Neural cell (in vitro differentiated cells): ENCODE results near the gene PARP9. TPM values are rescaled to one million over a fixed set of nuclear protein-coding genes. Genes with fewer than 3 reads are reported as not detected.
A peak's percentile ranks its signal among the peaks of the same experiment; 100 is the strongest.

ENCODE experiments used
- H2AFZ ChIP-seq: fragments of 200-600, 300-800 bp; sonication (generic), shearing (Covaris generic); 2 replicates; pipeline ENCODE4 v1.6.0; 2014; ENCODE audit warnings: low read depth, mild to moderate bottlenecking, antibody characterized with exemption, low read length, moderate library complexity
- H3F3A ChIP-seq: fragments of 200-600 bp; shearing (Covaris generic); 2 replicates; pipeline ENCODE4 v1.6.1; 2016; ENCODE audit warnings: mild to moderate bottlenecking, moderate library complexity, mixed read lengths, antibody characterized with exemption, low read length; ENCODE audit not compliant: insufficient read depth, poor library complexity, severe bottlenecking
- H3K27ac ChIP-seq: fragments of 200-600, 300-800 bp; sonication (generic), shearing (Covaris generic); 2 replicates; pipeline ENCODE4 v1.5.1; 2014; ENCODE audit warnings: mild to moderate bottlenecking, low read length, moderate library complexity
- H3K27me3 ChIP-seq: fragments of 300-800, 200-600 bp; sonication (generic), shearing (Covaris generic); 2 replicates; pipeline ENCODE4 v1.6.0; 2014; ENCODE audit warnings: mild to moderate bottlenecking, low read depth, low read length, moderate library complexity; ENCODE audit not compliant: insufficient read depth
- H3K36me3 ChIP-seq: fragments of 300-800, 200-600 bp; sonication (generic), shearing (Covaris generic); 2 replicates; pipeline ENCODE4 v1.5.1; 2014; ENCODE audit warnings: mild to moderate bottlenecking, antibody characterized with exemption, low read length, moderate library complexity; ENCODE audit not compliant: insufficient read depth
- H3K4me2 ChIP-seq: fragments of 300-800, 200-600 bp; sonication (generic), shearing (Covaris generic); 2 replicates; pipeline ENCODE4 v1.6.0; 2014; ENCODE audit warnings: mild to moderate bottlenecking, low read length
- H3K4me3 ChIP-seq: fragments of 300-800, 200-600 bp; sonication (generic), shearing (Covaris generic); 2 replicates; pipeline ENCODE4 v1.5.1; 2014; ENCODE audit warnings: mild to moderate bottlenecking, low read length, moderate library complexity
- H3K79me2 ChIP-seq: fragments of 200-600 bp; shearing (Covaris generic); replicated peaks from 2 replicates; pipeline ENCODE4 v1.6.0; 2014; ENCODE audit warnings: mild to moderate bottlenecking, low read length, moderate library complexity; ENCODE audit not compliant: insufficient read depth
- H3K9ac ChIP-seq: fragments of 300-800, 200-600 bp; sonication (generic), shearing (Covaris generic); 2 replicates; pipeline ENCODE4 v1.6.1; 2016; ENCODE audit warnings: mild to moderate bottlenecking, low read length, mixed read lengths
- H3K9me2 ChIP-seq: fragments of 200-600 bp; shearing (Covaris generic); 2 replicates; pipeline ENCODE4 v1.6.1; 2016; ENCODE audit warnings: mild to moderate bottlenecking, low read length, mixed read lengths; ENCODE audit not compliant: insufficient read depth
- H3K9me3 ChIP-seq: fragments of 200-600, 300-800 bp; sonication (generic), shearing (Covaris generic); 2 replicates; pipeline ENCODE4 v1.6.1; 2016; ENCODE audit warnings: mild to moderate bottlenecking, mixed run types, low read length, moderate library complexity, mixed read lengths
- H4K20me1 ChIP-seq: fragments of 200-600 bp; shearing (Covaris generic); 2 replicates; pipeline ENCODE4 v1.6.1; 2016; ENCODE audit warnings: mild to moderate bottlenecking, mixed run types; ENCODE audit not compliant: insufficient read depth
- EP300 ChIP-seq: fragments of 450-650 bp; conservative IDR thresholded peaks from 2 replicates; pipeline ENCODE4 v1.6.1; 2014; ENCODE audit warnings: antibody characterized with exemption, mild to moderate bottlenecking, moderate library complexity; ENCODE audit not compliant: poor library complexity, severe bottlenecking
- EZH2 ChIP-seq: fragments of 200-600, 300-800 bp; shearing (Covaris generic), sonication (generic); IDR thresholded peaks from 2 replicates; pipeline ENCODE4 v1.6.1; 2014; ENCODE audit warnings: antibody characterized with exemption, low read length, borderline replicate concordance, mild to moderate bottlenecking; ENCODE audit not compliant: insufficient read depth, poor library complexity, severe bottlenecking
- MXI1 ChIP-seq: fragments of 450-650 bp; conservative IDR thresholded peaks from 2 replicates; pipeline ENCODE4 v1.6.1; 2014; ENCODE audit warnings: antibody characterized with exemption, mild to moderate bottlenecking; ENCODE audit not compliant: poor library complexity, severe bottlenecking
- POLR2AphosphoS5 ChIP-seq: IDR thresholded peaks from 2 replicates; pipeline ENCODE4 v1.6.1; 2012
- RAD21 ChIP-seq: fragments of 450-650 bp; conservative IDR thresholded peaks from 2 replicates; pipeline ENCODE4 v1.6.1; 2014; ENCODE audit warnings: antibody characterized with exemption, mild to moderate bottlenecking, moderate library complexity
- SMC3 ChIP-seq: fragments of 450-650 bp; conservative IDR thresholded peaks from 2 replicates; pipeline ENCODE4 v1.6.1; 2014; ENCODE audit warnings: antibody characterized with exemption, mild to moderate bottlenecking, moderate library complexity; ENCODE audit not compliant: poor library complexity
- TAF1 ChIP-seq: IDR thresholded peaks from 2 replicates; pipeline ENCODE4 v1.6.1; 2012; ENCODE audit warnings: low read depth
- polyA plus RNA-seq: library from polyadenylated mRNA; depleted of rRNA; stranded (reverse); fragments of >200 nt; gene quantifications from 2 replicates; pipeline ENCODE4 v1.2.3, GENCODE V29; 2014
- TF ChIP-seq, protein P1 (sequence below): IDR thresholded peaks from 2 replicates; pipeline ENCODE4 v1.6.1; 2012; ENCODE audit warnings: borderline replicate concordance
- TF ChIP-seq, protein P2 (sequence below): fragments of 450-650 bp; IDR thresholded peaks from 2 replicates; pipeline ENCODE4 v1.5.1; 2014; ENCODE audit warnings: antibody characterized with exemption, mild to moderate bottlenecking, moderate library complexity; ENCODE audit not compliant: poor library complexity, severe bottlenecking

Gene PARP9
- polyA plus RNA-seq, 1 donor from 2014 or later: not detected

DNA sequence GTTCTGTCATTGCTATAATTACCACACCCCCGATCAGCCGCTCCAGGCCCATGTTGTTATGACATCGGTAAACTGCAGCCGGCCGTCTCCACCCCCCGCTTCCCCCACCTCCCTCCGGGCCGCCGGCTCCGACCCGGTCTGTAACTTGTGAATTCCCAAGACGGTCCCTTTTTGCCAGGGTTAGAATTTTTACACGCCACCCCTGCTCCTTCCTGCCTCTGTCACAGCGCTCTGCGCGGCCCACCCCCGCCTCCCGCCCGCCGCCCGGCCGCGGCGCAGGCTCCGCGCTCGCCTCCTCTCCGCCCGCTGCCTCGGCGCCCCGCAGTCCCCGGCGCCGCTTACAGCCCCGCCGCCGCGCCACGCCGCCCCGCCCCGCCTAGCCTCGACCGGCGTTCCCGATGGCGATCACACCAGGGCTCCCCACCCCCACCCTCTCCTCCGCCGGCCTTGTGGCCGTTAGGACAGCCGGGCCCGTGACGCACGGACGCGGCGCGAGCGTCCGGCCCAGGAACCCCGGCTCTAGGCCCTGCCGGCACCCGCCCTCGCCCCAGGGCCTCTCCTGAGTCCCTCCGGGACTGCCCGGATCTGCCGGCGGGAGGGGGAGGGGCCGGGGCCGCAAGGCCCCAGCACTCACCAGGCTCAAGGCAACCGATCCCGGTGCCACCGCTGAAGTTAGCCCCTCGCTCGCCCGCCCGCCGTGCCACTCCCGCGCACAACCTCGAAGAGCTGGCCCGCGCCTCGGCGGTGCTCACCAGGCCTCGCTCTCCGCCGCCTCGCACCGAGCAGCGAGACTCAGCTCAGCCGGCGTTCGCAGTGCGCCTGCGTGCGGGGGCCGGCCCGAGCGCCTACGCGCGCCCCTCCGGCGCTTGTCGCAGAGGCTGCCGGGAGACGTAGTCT lies 49.7 kb downstream of the PARP9 start, which contains the start of gene KPNA1:
Gene KPNA1 (minus strand): TSS at position 817 of the 897 bp plus-strand sequence. CDS start 18,374 bp downstream, outside the sequence.
- H2AFZ ChIP-seq: peak within 1 kb of the TSS; percentile 86
- H3K9ac ChIP-seq: peak within 1 kb of the TSS; percentile 90
- TF ChIP-seq EZH2: no peak
- peak; percentile 46 for TF ChIP-seq MXI1
- TF ChIP-seq POLR2AphosphoS5: peak; percentile 99
- TF ChIP-seq, protein P1, sequence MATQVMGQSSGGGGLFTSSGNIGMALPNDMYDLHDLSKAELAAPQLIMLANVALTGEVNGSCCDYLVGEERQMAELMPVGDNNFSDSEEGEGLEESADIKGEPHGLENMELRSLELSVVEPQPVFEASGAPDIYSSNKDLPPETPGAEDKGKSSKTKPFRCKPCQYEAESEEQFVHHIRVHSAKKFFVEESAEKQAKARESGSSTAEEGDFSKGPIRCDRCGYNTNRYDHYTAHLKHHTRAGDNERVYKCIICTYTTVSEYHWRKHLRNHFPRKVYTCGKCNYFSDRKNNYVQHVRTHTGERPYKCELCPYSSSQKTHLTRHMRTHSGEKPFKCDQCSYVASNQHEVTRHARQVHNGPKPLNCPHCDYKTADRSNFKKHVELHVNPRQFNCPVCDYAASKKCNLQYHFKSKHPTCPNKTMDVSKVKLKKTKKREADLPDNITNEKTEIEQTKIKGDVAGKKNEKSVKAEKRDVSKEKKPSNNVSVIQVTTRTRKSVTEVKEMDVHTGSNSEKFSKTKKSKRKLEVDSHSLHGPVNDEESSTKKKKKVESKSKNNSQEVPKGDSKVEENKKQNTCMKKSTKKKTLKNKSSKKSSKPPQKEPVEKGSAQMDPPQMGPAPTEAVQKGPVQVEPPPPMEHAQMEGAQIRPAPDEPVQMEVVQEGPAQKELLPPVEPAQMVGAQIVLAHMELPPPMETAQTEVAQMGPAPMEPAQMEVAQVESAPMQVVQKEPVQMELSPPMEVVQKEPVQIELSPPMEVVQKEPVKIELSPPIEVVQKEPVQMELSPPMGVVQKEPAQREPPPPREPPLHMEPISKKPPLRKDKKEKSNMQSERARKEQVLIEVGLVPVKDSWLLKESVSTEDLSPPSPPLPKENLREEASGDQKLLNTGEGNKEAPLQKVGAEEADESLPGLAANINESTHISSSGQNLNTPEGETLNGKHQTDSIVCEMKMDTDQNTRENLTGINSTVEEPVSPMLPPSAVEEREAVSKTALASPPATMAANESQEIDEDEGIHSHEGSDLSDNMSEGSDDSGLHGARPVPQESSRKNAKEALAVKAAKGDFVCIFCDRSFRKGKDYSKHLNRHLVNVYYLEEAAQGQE: peak; percentile 69
- peak; percentile 73 for TF ChIP-seq TAF1
- TF ChIP-seq, protein P2, sequence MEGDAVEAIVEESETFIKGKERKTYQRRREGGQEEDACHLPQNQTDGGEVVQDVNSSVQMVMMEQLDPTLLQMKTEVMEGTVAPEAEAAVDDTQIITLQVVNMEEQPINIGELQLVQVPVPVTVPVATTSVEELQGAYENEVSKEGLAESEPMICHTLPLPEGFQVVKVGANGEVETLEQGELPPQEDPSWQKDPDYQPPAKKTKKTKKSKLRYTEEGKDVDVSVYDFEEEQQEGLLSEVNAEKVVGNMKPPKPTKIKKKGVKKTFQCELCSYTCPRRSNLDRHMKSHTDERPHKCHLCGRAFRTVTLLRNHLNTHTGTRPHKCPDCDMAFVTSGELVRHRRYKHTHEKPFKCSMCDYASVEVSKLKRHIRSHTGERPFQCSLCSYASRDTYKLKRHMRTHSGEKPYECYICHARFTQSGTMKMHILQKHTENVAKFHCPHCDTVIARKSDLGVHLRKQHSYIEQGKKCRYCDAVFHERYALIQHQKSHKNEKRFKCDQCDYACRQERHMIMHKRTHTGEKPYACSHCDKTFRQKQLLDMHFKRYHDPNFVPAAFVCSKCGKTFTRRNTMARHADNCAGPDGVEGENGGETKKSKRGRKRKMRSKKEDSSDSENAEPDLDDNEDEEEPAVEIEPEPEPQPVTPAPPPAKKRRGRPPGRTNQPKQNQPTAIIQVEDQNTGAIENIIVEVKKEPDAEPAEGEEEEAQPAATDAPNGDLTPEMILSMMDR: no peak
- TF ChIP-seq EP300: peak; percentile 51
- TF ChIP-seq SMC3: peak; percentile 21
- peak; percentile 34 for TF ChIP-seq RAD21
- H3K79me2 ChIP-seq: peaks cover 44% of the 10 kb centered on the region
- no peaks in the 10 kb centered on the region for H3K27me3 ChIP-seq
- peaks cover 5% of the 10 kb centered on the region for H3F3A ChIP-seq
- peak within 1 kb of the TSS; percentile 73 for H3K4me2 ChIP-seq
- H4K20me1 ChIP-seq: peaks cover 3% of the 10 kb centered on the region
- H3K9me3 ChIP-seq: no peaks in the 10 kb centered on the region
- peak within 1 kb of the TSS; percentile 87 for H3K4me3 ChIP-seq
- peak within 1 kb of the TSS; percentile 89 for H3K27ac ChIP-seq
- H3K9me2 ChIP-seq: no peaks in the 10 kb centered on the region
- no peaks in the 10 kb centered on the region for H3K36me3 ChIP-seq

DNA sequence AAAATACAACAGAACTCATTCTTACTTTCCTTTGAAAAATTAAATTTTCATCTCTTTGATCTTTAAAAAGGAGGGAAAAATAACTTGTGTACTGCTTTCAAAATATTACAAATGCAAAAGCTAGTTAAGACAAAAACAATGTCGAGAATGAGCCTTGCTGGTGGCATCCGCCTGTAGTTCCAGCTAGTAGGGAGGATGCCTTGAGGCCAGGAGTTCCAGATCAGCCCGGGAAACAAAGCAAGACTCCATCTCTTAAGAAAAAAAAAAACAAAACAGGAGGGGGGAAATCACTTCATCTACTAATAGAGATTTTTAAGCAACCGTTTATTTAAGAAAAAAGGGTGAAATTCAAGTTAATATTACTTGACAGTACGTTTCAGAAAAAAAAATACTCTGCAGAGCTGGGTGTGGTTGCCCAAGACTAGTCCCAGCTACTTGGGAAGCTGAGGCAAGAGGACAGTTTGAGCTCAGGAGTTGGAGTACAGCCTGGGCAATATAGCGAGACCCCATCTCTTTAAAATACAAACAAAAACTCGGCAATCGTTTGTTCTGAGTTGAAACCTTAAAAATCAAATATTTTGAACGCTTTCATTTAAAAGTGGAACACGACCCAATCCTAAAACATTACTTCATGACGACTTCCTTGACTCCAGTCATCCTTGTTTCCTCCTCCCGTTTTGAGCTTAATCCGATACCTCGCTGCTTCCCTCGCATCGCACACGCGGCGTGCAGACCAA lies 50.5 kb downstream of the PARP9 start:
- Histone ChIP-seq H3F3A (peaks cover 5% of the 10 kb centered on the region), H3K79me2 (peaks cover 52% of the 10 kb centered on the region), H3K4me3 (peak overlapping the region; percentile 87), H2AFZ (no peak overlapping the region), H3K36me3 (no peaks in the 10 kb centered on the region), H3K9ac (peak overlapping the region; percentile 90), H3K27me3 (no peaks in the 10 kb centered on the region), H3K9me3 (no peaks in the 10 kb centered on the region), H3K9me2 (no peaks in the 10 kb centered on the region), H4K20me1 (peaks cover 3% of the 10 kb centered on the region), H3K27ac (peak overlapping the region; percentile 89), H3K4me2 (peak overlapping the region; percentile 59)
- peak; percentile 75 for TF ChIP-seq MXI1
- TF ChIP-seq, protein P2: no peak
